MM.1S (cell line): ENCODE results near the gene EXOSC3.
"Not testable (repeated sequence)": the region's sequence is repeated elsewhere in the genome, so short reads cannot be mapped to it uniquely, and the experiment has no call there.

Source experiments
- DNase-seq: peaks from one replicate; pipeline ENCODE4 v3.0.0-alpha.2; 2015
- H2AFZ ChIP-seq: fragments of 300-600 bp; sonication (generic); 2 replicates; pipeline ENCODE4 v1.6.0; 2016; ENCODE audit warnings: antibody characterized with exemption, low read length
- H3F3A ChIP-seq: fragments of 300-600 bp; sonication (generic); 2 replicates; pipeline ENCODE4 v1.6.1; 2016; ENCODE audit warnings: mild to moderate bottlenecking, antibody characterized with exemption, low read length, moderate library complexity, mixed read lengths; ENCODE audit not compliant: insufficient read depth
- H3K27ac ChIP-seq: fragments of 300-600 bp; sonication (generic); 2 replicates; pipeline ENCODE4 v1.5.1; 2016; ENCODE audit warnings: mild to moderate bottlenecking, low read length
- H3K27me3 ChIP-seq: fragments of 300-600 bp; sonication (generic); replicated peaks from 2 replicates; pipeline ENCODE4 v1.6.0; 2016; ENCODE audit warnings: low read length; ENCODE audit not compliant: insufficient read depth
- H3K36me3 ChIP-seq: fragments of 300-600 bp; sonication (generic); replicated peaks from 2 replicates; pipeline ENCODE4 v1.6.1; 2016; ENCODE audit warnings: mild to moderate bottlenecking, low read length, mixed read lengths; ENCODE audit not compliant: insufficient read depth
- H3K4me1 ChIP-seq: fragments of 300-600 bp; sonication (generic); 2 replicates; pipeline ENCODE4 v1.6.1; 2016; ENCODE audit warnings: low read length, mixed read lengths
- H3K4me2 ChIP-seq: fragments of 300-600 bp; sonication (generic); 2 replicates; pipeline ENCODE4 v1.6.0; 2016; ENCODE audit warnings: low read depth, low read length
- H3K4me3 ChIP-seq: fragments of 300-600 bp; sonication (generic); 2 replicates; pipeline ENCODE4 v1.5.1; 2016; ENCODE audit warnings: low read length, mixed read lengths
- H3K79me2 ChIP-seq: fragments of 300-600 bp; sonication (generic); 2 replicates; pipeline ENCODE4 v1.6.1; 2016; ENCODE audit warnings: mixed run types, low read length, mixed read lengths
- H3K9ac ChIP-seq: fragments of 300-600 bp; sonication (generic); 2 replicates; pipeline ENCODE4 v1.6.1; 2016; ENCODE audit warnings: low read length, mixed read lengths
- H3K9me2 ChIP-seq: fragments of 300-600 bp; sonication (generic); replicated peaks from 2 replicates; pipeline ENCODE4 v1.6.1; 2016; ENCODE audit warnings: mild to moderate bottlenecking, low read length, mixed read lengths; ENCODE audit not compliant: insufficient read depth
- H3K9me3 ChIP-seq: fragments of 300-600 bp; sonication (generic); replicated peaks from 2 replicates; pipeline ENCODE4 v1.6.1; 2016; ENCODE audit warnings: mild to moderate bottlenecking, low read length, mixed read lengths; ENCODE audit not compliant: insufficient read depth
- H4K20me1 ChIP-seq: fragments of 300-600 bp; sonication (generic); 2 replicates; pipeline ENCODE4 v1.6.1; 2016; ENCODE audit warnings: mild to moderate bottlenecking, low read length, moderate library complexity, mixed read lengths; ENCODE audit not compliant: insufficient read depth
- EZH2 ChIP-seq: fragments of 300-600 bp; sonication (generic); optimal IDR thresholded peaks from 2 replicates; pipeline ENCODE3; 2017; ENCODE audit warnings: low read depth, mild to moderate bottlenecking, antibody characterized with exemption, low read length, mixed read lengths
- EZH2phosphoT487 ChIP-seq: fragments of 300-600 bp; sonication (generic); IDR thresholded peaks from 2 replicates; pipeline ENCODE4 v1.6.1; 2018; ENCODE audit warnings: antibody characterized with exemption, low read length
- TF ChIP-seq, protein P1 (sequence below): fragments of 300-600 bp; sonication (generic); IDR thresholded peaks from 2 replicates; pipeline ENCODE4 v1.5.1; 2016; ENCODE audit warnings: antibody characterized with exemption, low read length, mixed read lengths

The EXOSC3 gene

DNA sequence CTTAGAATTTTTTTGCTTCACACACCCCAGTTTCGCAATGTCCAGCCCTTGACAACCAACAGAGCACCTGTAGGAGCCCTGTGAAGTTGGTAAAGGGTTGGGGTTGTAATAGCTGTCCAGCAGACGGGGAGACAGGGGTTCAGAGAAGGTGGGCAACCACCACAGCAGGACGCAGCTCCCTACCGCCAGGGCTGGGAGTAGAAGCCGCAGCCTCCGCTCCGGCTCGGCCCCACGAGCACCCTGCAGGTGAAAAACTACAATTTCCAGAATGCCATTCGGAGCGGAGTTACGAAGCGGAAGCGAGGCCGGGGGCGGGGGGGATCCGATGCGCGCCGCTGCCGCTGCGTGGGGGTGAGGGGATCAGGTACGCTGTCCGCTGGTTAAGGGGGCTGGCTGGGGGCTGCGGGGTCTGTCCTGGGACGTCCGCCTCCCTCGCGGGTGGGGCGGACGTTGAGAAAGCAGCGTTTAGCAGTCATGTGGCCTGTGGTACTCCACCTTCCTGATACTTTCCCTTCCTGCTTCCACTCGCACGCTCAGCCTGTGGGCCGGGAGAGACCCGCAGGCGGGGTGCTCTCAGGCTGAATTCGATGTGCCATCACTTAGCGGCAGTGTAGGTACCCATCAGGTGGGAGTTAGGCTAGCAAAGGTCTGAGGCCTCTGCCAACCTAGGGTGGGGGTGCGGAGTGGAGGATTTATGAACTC is 31.2 kb downstream of the EXOSC3 start, which contains the start of gene TRMT10B:
Gene TRMT10B (plus strand): TSS at position 317 of the 702 bp plus-strand sequence. CDS start 8,127 bp downstream, outside the sequence.
- Histone ChIP-seq H3K4me1 (peaks cover 9% of the 10 kb centered on the region; the same call in 1 of the 2 replicates), H3F3A (no peaks in the 10 kb centered on the region), H3K27me3 (no peaks in the 10 kb centered on the region), H3K9ac (peak within 1 kb of the TSS; percentile 71), H3K27ac (no peak within 1 kb of the TSS), H4K20me1 (no peaks in the 10 kb centered on the region), H3K4me2 (peak within 1 kb of the TSS; percentile 68), H3K79me2 (peaks cover 9% of the 10 kb centered on the region), H3K36me3 (no peaks in the 10 kb centered on the region), H2AFZ (peak within 1 kb of the TSS; percentile 95), H3K9me3 (no peaks in the 10 kb centered on the region), H3K9me2 (no peaks in the 10 kb centered on the region), H3K4me3 (peak within 1 kb of the TSS; percentile 97)
- TF ChIP-seq EZH2 (no peak), EZH2phosphoT487 (no peak)
- TF ChIP-seq, protein P1, sequence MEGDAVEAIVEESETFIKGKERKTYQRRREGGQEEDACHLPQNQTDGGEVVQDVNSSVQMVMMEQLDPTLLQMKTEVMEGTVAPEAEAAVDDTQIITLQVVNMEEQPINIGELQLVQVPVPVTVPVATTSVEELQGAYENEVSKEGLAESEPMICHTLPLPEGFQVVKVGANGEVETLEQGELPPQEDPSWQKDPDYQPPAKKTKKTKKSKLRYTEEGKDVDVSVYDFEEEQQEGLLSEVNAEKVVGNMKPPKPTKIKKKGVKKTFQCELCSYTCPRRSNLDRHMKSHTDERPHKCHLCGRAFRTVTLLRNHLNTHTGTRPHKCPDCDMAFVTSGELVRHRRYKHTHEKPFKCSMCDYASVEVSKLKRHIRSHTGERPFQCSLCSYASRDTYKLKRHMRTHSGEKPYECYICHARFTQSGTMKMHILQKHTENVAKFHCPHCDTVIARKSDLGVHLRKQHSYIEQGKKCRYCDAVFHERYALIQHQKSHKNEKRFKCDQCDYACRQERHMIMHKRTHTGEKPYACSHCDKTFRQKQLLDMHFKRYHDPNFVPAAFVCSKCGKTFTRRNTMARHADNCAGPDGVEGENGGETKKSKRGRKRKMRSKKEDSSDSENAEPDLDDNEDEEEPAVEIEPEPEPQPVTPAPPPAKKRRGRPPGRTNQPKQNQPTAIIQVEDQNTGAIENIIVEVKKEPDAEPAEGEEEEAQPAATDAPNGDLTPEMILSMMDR: no peak
- DNase-seq: peak; percentile 81

DNA sequence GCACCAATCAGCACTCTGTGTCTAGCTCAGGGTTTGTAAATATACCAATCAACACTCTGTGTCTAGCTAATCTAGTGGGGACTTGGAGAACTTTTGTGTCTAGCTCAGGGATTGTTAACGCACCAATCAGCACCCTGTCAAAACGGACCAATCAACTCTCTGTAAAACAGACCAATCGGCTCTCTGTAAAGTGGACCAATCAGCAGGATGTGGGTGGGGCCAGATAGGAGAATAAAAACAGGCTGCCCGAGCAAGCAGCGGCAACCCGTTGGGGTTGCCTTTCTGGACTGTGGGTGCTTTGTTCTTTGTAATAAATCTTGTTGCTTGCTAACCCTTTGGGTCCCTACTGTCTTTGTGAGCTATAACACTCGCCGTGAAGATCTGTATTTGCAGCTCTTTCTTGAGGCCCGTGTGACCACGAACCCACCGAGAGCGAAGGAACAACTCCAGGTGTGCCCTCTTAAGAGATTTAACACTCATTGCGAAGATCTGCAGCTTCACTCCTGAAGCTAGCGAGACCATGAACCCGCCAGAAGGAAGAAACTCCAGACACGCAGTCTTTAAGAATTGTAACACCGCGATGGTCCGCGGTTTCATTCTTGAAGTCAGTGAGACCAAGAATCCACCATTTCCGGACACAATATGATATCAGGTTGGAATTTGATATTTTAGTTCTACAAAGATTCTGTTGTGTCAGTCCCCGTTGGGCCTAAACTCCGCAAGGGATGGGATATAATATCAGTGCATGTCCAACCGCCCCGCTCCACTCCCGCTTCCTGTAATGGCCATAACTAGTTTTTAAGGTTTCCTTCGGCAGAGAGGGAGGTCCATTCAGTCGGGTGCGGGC is 32.0 kb downstream of the EXOSC3 start:
- Histone ChIP-seq H3K4me1 (peaks cover 9% of the 10 kb centered on the region; the same call in 1 of the 2 replicates), H3K79me2 (peaks cover 9% of the 10 kb centered on the region), H3K27me3 (no peaks in the 10 kb centered on the region), H3F3A (no peaks in the 10 kb centered on the region), H3K36me3 (no peaks in the 10 kb centered on the region), H3K4me3 (peak overlapping the region; percentile 97), H4K20me1 (no peaks in the 10 kb centered on the region), H3K9me2 (no peaks in the 10 kb centered on the region), H2AFZ (peak overlapping the region; percentile 95), H3K9me3 (no peaks in the 10 kb centered on the region), H3K9ac (peak overlapping the region; percentile 71; the same call in 1 of the 2 replicates), H3K27ac (no peak overlapping the region), H3K4me2 (peak overlapping the region; percentile 68)
- TF ChIP-seq EZH2 (no peak), EZH2phosphoT487 (no peak)
- TF ChIP-seq, protein P1: no peak
- DNase-seq: no peak

DNA sequence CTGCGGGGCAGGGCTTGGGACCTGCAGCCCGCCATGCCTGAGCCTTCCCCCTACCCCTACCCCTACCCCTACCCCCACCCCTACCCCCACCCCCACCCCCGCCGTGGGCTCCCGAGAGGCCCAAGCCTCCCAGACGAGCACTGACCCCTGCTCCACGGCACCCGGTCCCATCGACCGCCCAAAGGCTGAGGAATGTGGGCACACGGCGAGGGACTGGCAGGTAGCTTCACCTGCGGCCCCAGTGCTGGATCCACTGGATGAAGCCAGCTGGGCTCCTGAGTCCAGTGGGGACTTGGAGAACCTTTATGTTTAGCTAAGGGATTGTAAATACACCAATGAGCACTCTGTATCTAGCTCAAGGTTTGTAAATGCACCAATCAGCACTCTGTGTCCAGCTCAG is 32.8 kb downstream of the EXOSC3 start:
- H2AFZ ChIP-seq, H3K79me2 ChIP-seq, H3K9me3 ChIP-seq, H3K4me1 ChIP-seq, H3K36me3 ChIP-seq, H3K9ac ChIP-seq, H3K9me2 ChIP-seq, H3K27me3 ChIP-seq, H3K4me2 ChIP-seq, H4K20me1 ChIP-seq, DNase-seq, H3F3A ChIP-seq, H3K4me3 ChIP-seq, H3K27ac ChIP-seq: not testable (repeated sequence)

DNA sequence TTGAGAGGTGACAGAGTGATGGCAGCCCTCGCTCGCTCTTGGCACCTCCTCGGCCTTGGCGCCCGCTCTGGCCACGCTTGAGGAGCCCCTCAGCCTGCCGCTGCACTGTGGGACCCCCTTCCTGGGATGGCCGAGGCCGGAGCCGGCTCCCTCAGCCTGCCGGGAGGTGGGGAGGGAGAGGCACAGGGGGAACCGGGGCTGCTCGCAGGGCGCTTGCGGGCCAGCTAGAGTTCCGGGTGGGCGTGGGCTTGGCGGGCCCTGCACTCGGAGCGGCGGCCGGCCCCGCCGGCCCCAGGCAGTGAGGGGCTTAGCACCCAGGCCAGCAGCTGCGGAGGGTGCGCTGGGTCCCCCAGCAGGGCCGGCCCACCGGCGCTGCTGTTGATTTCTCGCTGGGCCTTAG is 33.2 kb downstream of the EXOSC3 start:
- not testable (repeated sequence) for H3K36me3 ChIP-seq, H3K27me3 ChIP-seq, H3K79me2 ChIP-seq, H4K20me1 ChIP-seq, H3K4me2 ChIP-seq, H3K9me2 ChIP-seq, H2AFZ ChIP-seq, H3K4me1 ChIP-seq, H3K27ac ChIP-seq, H3K4me3 ChIP-seq, DNase-seq, H3K9ac ChIP-seq, H3K9me3 ChIP-seq, H3F3A ChIP-seq
